HG03439 (cell line): Measurements from ENCODE around the gene GPR65.

Experiments used
- ATAC-seq: cut with Tn5 transposase; IDR thresholded peaks from one replicate; pipeline ENCODE4 v1.9.1; 2021; ENCODE audit warnings: mild to moderate bottlenecking, moderate library complexity; ENCODE audit not compliant: unreplicated experiment

The GPR65 gene

DNA sequence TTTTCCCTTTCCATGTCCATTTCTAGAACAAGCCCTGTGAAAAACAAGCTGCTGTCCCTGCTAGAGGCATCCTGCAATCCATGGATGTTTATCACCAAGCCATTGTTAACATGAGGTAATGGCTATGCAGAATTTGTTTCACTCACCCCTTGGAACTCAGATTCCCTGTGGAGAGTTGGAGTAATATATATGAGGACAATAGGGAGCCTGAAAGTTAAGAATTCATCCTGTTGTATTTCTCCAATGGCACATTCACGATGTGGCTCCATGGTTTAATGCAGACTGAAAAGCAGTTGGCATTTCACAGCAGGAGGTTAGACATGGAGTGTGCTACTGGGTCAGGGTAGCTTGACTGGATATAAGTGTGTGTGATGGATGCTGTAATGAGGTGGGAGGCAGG is 32.4 kb downstream of the GPR65 start:
- ATAC-seq = no peak

GRCh38 chr14:88039197-88039596 is 34.3 kb downstream of the GPR65 start:
- ATAC-seq = no peak

GRCh38 chr14:88040146-88040545 is 35.2 kb downstream of the GPR65 start:
- no peak for ATAC-seq

DNA sequence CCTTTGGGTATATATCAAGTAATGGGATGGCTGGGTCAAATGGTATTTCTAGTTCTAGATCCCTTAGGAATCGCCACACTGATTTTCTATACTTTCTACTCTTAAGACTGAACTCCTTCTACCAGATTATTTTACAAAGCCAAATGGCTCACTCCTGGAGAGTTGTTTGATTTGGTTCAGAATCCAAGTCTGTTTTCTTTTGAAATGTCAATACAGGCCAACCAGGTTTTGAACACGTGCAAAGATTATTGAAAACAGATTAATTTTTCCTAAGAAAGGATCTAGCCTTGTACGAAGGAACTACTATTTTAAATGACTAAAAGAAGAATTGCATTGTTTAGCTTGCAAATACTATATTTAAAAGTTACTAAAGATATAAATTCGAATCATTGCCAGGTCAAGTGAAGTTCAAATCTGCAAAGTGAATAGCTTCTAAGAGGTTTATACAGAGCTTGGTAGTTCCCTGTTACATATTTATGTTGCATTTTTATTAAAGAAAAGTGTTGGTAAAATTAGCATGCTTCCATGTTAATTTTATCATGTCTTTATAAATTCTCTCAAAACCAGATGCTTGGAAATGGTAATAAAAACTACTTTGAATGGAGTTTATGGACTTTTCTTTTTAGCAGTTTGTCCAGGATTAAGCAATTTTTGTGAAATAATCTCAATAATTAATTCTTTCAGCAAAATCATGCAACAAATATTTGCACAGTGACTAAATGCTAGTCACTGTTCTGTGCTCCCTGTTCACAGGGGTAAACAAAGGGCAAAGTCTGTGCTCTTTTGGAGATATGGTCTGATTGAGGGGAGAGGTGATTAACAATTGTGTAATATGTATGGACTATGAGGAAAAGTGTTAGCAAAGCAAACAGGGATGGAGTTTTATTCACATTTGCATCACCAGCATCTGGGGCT is 38.9 kb downstream of the GPR65 start:
- ATAC-seq = no peak

GRCh38 chr14:88044444-88044758 is 39.5 kb downstream of the GPR65 start:
- ATAC-seq = no peak

- peak; percentile 66 for ATAC-seq
Measured at GRCh38 chr14:88044776-88045446, 40.0 kb downstream of the GPR65 start.

DNA sequence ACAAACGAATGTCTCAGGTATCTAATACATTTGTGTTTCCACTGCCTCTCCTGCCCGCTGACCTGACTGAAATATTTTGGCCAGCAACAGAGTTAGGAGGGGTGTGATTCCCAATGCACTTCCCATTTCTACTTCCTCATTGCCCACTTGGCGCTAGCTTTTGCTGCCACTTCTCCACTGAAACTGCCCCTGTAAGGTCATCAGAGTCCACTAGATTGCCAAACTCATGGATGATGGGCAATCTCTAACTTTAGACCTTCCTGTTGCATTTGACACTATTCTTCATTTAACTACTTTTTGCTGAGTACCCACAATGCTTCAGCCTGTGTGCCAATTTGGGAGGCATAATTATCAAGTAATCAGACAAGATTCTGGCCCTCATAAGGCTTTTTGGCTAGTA is 40.8 kb downstream of the GPR65 start:
- no peak for ATAC-seq

DNA sequence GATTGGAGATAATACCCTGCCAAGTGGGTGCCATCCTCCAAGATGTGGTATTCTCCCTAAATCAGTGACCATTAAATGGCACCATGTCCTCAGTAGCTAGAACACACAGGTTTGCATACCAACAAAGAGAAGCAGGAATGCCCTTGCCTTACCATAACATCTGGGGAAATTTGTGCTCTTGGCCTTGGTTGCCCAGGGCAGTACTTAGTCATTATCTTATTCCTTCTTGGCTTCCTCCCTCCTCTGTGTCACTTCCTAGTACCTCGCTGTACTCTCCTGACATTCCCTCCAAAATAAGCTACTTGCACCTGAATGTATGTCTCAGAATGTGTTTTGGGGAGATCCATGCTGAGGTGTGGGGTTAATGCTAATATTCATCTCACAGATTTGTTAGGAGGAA is 43.4 kb downstream of the GPR65 start:
- no peak for ATAC-seq

GRCh38 chr14:88049266-88049665 is 44.3 kb downstream of the GPR65 start:
- ATAC-seq = no peak

DNA sequence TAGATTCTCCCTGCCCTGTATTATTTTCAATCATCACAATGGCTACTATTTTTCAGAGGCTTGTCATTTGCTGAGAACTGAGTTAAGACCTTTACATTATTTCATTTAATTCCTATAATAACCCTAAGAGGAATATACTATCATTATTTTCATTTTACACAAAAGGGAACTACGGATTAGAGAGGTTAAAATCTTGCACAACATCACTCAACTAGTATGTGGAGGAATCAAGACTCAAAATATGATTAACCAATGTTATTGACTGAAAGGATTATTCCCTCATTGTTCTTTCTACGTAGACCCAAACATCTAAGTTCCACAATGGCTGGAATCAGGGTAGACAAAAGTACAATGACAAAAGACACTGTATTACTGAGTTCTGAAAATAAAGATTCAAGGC is 45.0 kb downstream of the GPR65 start:
- no peak for ATAC-seq

DNA sequence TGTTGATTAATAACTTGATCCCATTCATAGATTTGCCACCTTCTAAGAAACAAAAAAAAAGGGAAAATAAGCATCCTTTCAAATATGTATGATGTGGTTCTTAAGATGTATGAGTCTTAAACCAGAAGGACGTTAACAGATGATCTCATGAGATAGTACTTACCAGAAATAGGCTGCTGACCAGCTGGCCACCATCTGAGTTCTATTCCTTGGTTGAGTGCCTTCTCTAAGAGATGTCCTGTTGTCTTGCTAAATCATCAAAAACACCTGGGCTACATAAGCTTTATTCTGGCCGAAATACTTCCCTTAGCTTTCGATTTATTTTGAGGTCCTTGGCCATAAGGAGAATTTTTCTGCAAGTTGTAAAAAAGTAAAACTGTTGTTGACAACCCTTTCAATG is 55.6 kb downstream of the GPR65 start:
- no peak for ATAC-seq

DNA sequence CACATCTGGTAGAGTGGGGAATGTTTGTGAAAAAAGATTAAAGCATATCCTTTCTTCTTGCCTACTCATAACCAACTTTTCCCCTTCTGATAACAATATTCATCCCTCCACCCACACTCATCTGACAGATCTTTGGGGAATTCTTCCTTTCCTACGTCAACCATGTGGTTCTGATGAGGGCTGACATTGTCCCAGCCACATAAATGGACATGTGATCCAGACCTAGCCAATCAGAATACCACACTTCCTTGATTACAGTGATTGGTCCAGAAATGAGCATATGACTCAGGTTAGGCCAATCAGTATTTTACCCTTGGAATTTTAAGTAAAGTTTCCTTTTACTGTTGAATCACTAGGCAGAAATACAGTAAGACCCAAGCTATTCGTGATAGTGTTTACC is 58.9 kb downstream of the GPR65 start:
- ATAC-seq = no peak
